GM10248 (cell line): ENCODE measurements around the gene TNFSF9.
"Not testable (repeated sequence)": the region's sequence is repeated elsewhere in the genome, so short reads cannot be mapped to it uniquely, and the experiment has no call there.

Source experiments
- CTCF ChIA-PET: fragments of 300-600 bp; sonication (Branson Sonifier 250); formaldehyde crosslinking; extraction: SDS; loops from one replicate; lab custom pipeline; 2021; ENCODE audit warnings: antibody characterized with exemption; lab: Yijun Ruan, JAX
- POLR2A ChIA-PET: fragments of 350-650 bp; sonication (Branson Sonifier 250); formaldehyde crosslinking; extraction: SDS; loops from one replicate; lab custom pipeline; 2020; ENCODE audit warnings: antibody characterized with exemption; lab: Yijun Ruan, JAX
- DNase-seq: peaks from one replicate; pipeline ENCODE4 v3.0.0; 2012; ENCODE audit errors: extremely low spot score
- TF ChIP-seq, protein P1 (sequence below): IDR thresholded peaks from 2 replicates; pipeline ENCODE4 v1.5.1; 2012; ENCODE audit warnings: mild to moderate bottlenecking, low read depth; ENCODE audit errors: extremely low read depth, missing control alignments, control extremely low read depth

Gene TNFSF9

DNA sequence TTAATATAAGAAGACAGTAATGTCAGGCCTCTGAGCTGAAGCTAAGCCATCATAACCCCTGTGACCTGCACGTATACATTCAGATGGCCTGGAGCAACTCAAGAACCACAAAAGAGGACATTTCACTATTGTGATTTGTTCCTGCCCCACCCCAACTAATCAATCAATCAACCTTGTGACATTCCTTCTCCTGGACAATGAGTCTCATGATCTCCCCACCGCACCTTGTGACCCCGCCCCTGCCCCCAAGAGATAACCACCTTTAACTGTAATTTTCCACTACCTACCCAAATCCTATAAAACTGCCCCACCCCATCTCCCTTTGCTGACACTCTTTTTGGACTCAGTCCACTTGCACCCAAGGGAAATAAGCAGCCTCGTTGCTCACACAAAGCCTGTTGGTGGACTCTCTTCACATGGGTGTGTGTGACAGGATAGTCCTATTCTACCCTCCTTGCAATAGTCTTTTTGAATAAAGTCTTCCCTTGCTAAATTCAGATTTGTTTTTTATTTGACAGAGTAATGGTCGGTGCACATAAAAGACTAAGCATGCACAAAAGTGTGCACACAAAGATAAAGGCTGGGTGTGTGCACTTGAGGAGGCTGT is 46.1 kb downstream of the TNFSF9 start:
- no peak for DNase-seq
- TF ChIP-seq, protein P1, sequence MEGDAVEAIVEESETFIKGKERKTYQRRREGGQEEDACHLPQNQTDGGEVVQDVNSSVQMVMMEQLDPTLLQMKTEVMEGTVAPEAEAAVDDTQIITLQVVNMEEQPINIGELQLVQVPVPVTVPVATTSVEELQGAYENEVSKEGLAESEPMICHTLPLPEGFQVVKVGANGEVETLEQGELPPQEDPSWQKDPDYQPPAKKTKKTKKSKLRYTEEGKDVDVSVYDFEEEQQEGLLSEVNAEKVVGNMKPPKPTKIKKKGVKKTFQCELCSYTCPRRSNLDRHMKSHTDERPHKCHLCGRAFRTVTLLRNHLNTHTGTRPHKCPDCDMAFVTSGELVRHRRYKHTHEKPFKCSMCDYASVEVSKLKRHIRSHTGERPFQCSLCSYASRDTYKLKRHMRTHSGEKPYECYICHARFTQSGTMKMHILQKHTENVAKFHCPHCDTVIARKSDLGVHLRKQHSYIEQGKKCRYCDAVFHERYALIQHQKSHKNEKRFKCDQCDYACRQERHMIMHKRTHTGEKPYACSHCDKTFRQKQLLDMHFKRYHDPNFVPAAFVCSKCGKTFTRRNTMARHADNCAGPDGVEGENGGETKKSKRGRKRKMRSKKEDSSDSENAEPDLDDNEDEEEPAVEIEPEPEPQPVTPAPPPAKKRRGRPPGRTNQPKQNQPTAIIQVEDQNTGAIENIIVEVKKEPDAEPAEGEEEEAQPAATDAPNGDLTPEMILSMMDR = no peak
- ChIA-PET CTCF (interaction anchor here (1.0 to 4.1 kb wide), 2 partner anchors 17 to 25 kb away, joined by 4 to 18 read pairs; no protein-coding TSS in a partner anchor), POLR2A (interaction anchor here (0.5 to 2.0 kb wide), 8 partner anchors 10 to 287 kb away, joined by 3 to 19 read pairs (median 8); no protein-coding TSS in a partner anchor)

DNA sequence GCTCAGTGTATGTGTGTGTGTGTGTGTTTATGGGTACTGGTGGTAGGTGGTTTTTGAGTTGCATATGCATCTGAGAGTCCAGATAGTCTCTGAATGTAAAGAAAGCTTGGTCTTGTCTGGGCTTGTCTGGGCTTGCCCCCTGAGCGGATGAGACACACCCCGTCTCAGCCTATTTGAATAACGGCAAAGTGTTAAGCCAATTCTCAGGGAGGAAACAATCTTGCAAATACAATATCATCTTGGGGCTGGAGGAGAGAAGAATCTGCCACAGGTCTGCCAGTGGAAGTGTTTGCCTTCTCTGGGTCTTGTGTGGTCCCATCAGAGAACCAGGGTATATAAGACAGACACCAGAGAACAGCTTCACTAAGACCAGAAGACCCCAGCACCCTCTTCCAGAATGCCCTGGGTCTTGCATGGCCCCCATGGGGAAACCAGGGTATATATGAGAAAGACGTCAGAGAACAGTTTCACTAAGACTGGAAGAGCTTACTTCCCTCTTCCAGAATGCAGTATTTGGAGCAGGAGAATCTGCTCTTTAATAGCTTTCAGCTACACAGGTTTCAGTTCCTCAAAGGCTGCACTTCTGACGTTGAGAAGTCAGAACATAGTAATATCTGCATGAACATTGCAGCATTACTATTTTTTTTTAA is 46.8 kb downstream of the TNFSF9 start:
- POLR2A ChIA-PET = interaction anchor here (0.5 to 2.0 kb wide), 11 partner anchors 9 to 286 kb away, joined by 3 to 19 read pairs (median 7); partner anchors contain the start of genes CD70 and TNFSF9
- DNase-seq = peak; percentile 72
- TF ChIP-seq, protein P1 = no peak
- CTCF ChIA-PET = interaction anchor here (1.0 to 4.1 kb wide), 3 partner anchors 18 to 29 kb away, joined by 3 to 18 read pairs (median 4); no protein-coding TSS in a partner anchor

DNA sequence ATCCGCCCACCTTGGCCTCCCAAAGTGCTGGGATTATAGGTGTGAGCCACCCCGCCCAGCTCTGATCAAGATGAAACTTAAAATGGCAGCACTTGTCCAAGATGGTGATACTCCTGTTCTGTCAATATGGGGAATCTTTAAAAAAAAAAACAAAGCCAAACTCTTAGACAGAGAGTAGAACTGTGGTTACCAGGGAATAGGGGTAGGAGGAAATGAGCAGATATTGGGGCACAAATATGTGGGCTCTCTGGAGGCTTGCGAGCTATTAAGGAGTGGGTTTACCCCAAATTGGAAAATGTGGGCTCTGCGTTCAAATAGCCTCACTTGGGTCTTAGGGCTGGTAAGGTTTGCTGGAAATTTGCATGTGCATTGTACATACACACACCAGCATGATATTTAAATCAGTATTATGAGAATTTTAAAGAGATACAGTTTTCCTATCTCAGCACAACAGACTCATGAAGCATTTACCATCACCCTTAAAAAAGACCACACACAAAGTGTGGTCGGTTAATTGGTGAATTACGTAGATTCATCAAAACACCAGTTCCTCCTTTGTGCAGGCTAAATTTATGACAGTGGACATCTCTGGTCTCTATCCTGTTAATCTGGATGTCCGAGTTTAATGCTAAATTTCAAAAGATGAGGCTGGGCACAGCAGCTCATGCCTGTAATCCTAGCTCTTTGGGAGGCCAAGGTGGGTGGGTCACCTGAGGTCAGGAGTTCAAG is 48.8 kb downstream of the TNFSF9 start:
- ChIA-PET POLR2A (interaction anchor here (0.9 kb wide), 1 partner anchor 25 kb away, joined by 9 read pairs; no protein-coding TSS in a partner anchor), CTCF (interaction anchor here (4.1 kb wide), 1 partner anchor 28 kb away, joined by 18 read pairs; no protein-coding TSS in a partner anchor)
- no peak for DNase-seq
- TF ChIP-seq, protein P1 = no peak

DNA sequence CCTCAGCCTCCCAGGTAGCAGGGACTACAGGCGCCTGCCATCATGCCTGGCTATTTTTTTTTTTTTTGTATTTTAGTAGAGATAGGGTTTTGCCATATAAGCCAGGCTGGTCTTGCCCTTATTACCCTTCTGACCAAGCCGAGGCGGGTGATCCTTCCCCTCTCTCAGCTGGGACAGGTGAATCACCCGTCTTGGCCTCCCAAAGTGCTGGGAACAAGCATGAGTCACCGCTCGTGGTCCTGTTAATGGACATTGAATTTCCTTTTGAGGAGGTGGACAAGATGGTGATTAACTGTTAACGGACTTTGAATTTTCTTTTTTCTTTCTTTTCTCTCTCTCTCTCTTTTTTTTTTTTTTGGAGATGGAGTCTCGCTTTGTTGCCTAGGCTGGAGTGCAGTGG is 49.5 kb downstream of the TNFSF9 start:
- no peak for DNase-seq
- POLR2A ChIA-PET = interaction anchor here (0.7 kb wide), 1 partner anchor 46 kb away, joined by 3 read pairs; no protein-coding TSS in a partner anchor
- TF ChIP-seq, protein P1 = no peak
- CTCF ChIA-PET = interaction anchor here (1.2 to 4.1 kb wide), 2 partner anchors 29 to 50 kb away, joined by 3 to 18 read pairs; no protein-coding TSS in a partner anchor

DNA sequence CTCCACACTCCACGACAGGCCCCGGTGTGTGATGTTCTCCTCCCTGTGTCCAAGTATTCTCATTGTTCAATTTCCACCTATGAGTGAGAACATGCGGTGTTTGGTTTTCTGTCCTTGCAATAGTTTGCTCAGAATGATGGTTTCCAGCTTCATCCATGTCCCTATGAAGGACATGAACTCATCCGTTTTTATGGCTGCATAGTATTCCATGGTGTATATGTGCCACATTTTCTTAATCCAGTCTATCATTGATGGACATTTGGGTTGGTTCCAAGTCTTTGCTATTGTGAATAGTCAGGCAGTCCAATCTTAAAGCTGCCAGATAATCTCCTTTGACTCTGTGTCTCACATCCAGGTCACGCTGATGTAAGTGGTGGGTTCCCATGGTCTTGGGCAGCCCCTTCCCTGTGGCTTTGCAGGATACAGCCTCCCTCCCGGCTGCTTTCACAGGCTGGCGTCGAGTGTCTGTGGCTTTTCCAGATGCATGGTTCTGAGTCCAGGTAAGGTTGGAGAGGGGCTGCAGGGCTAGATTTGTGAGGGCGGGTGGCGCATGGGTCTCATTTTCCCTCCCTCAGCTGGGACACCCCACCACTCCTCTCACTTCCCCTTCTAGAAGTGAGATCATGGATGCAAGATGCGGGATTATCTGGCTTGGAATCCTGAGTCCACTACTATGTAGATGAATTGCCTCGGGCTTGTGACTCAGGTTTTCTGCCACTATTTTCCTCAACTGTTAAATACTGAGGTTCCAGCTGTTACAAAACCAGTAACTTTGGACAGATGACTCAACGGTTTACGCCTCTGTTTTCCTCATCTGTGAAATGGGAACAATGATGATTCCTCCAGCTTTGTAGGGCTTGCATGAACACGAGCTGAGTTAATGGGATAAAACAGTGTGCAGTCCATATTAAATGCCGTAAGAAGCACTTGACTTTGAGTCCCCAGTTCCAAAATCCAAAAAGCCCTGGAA is 52.0 kb downstream of the TNFSF9 start:
- DNase-seq, CTCF ChIA-PET: not testable (repeated sequence)
- POLR2A ChIA-PET = interaction anchor here (0.7 to 2.1 kb wide), 4 partner anchors 38 to 261 kb away, joined by 3 to 7 read pairs (median 6); partner anchors contain the start of gene TNFSF9
